Activated naive CD4-positive, alpha-beta T cell treated with anti-CD3 and anti-CD28 coated beads, Interleukin-2, amount 50 U/mL, for 16 hours (primary cell): ENCODE data around the gene DHX57.
"Not testable (repeated sequence)": the region's sequence is repeated elsewhere in the genome, so short reads cannot be mapped to it uniquely, and the experiment has no call there.

Experiments
- DNase-seq: peaks from one replicate; pipeline ENCODE4 v3.0.0-alpha.2; 2020

Gene DHX57

DNA sequence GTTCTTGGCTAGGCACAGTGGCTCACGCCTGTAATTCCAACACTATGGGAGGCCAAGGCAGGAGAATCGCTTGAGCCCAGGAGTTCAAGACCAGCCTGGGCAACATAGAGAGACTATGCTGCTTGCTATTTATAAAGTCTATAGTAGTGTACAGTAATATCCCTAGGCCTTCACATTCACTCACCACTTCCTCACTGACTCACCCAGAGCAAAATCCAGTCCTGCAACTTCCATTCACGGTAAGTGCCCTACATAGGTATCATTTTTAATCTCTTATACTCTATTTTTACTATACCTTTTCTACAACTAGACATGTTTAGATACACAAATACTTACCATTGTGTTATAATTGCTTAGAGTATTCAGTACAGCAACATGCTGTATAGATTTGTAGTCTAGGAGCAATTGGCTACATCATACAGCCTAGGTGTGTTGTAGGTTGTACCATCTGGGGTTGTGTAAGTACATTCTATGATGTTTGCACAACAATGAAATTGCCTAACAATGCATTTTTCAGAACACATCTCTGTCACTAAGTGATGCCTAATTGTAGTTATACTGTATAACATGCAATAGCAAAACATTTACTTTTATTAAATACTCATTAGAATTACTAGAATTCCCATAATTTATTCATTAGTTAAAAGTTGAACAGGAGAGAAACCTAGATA, 8.8 kb downstream of the DHX57 start:
- DNase-seq = no peak

DNA sequence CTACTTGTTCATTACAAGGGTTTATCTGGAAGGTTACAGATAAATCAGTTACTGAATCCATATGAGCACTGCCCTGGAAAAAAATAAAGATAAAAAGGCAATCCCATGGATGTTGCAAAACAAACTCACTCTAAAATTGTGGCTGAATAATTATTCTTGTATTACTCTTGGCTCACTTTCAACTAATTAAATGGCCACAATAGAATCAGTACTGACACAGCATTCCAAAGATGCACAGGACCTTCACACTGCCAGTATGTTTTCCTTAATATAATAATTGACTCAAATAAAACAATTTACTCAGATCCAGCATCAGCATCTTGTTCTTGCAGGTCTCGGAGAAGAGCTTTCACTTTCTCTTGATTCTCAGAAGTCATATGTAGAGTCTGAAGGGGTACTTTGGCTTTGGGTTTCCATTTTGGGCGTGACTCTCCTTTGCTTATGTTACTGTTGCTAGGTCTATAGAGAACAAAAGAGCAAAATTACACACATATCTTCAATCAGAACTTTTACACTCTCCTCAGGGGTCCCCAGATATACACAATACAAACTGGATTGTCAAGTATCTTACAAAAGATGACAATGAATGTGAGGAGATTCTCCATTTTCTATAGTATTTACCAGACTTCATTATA, 12.6 kb downstream of the DHX57 start:
- DNase-seq = no peak

DNA sequence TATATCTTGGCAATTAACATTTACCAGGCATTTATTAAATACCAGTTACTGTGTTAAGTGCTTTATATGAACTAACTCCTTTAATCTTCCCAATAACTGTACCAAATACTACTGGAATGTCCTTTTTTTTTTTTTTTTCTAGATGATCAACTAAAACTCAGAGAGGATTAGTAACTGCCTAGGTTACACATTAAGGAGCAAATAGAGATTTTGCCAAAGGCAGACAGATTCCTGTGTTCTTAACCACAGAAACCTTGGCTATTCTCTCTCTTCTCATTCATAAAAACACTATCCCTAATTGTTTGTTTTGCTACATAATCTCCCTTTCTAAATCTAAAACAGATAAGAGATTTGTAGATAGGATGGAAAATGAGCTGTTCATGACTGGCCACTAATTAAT, 13.3 kb downstream of the DHX57 start:
- no peak for DNase-seq

DNA sequence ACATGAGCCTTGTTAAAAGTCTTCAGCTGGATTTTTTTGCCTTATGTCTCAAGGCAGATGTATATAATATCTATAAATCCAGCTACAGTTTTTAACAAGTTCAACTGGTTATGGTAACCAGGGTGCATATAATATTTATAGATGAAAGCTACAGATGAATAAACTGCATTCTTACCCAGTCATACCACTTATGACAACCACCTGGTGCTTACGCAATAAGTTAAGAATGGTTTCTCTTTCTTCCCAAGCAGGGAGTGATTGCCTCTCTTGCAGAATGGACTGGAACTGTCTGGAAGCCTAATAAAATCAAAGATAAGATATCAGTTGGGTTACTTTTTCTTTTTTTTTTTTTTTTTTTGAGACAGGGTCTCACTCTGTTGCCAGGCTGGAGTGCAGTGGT, 19.6 kb downstream of the DHX57 start:
- no peak for DNase-seq

DNA sequence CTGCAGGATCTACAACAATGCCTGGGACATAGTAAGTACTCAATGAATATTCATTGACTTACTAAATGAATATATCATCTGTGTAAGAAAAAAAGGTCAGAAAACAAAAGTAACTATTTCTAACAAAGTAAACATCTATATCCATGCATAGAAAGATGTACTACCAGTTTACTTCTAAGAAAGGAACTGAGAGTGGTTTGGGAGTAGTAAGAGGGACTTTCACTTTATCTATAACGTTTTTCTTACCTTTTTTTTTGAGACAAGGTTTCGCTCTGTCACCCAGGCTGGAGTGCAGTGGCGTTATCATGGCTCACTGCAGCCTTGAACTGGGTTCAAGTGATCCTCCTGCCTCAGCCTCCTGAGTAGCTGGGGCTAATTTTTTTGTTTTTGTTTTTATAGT, 25.7 kb downstream of the DHX57 start:
- DNase-seq = no peak

DNA sequence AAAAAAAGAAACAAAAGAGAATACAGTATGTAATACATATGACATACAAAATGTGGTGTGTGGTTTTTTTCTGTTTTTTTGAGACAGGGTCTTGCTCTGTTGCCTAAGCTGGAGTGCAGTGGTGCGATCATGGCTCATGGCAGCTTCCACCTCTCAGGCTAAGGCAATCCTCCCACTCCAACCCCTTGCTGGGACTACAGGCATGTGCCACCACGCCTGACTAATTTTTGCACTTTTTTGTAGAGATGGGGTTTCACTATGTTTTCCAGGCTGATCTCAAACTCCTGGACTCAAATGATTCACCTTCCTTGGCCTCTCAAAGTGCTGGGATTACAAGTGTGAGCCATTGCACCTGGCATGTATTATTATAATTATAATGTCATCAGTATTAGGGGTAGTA, 38.9 kb downstream of the DHX57 start:
- DNase-seq = no peak

DNA sequence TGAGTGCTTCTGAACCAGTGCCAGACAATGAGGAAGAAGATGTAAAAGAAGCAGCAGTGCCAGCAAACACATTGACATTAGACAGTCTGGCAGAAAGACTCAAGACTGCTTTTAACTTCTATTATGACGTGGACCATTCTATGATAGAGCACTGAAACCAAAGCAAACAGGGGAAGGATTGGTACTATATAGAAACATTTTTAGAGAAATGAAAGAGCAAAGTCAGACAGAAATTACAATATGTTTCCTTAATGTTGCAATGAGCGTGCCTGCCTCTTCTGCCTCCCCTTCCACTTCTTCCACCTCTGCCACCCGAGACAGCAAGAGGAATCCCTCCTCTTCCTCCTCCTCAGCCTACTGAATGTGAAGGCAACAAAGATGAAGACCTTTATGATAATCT, 39.7 kb downstream of the DHX57 start:
- DNase-seq = no peak

DNA sequence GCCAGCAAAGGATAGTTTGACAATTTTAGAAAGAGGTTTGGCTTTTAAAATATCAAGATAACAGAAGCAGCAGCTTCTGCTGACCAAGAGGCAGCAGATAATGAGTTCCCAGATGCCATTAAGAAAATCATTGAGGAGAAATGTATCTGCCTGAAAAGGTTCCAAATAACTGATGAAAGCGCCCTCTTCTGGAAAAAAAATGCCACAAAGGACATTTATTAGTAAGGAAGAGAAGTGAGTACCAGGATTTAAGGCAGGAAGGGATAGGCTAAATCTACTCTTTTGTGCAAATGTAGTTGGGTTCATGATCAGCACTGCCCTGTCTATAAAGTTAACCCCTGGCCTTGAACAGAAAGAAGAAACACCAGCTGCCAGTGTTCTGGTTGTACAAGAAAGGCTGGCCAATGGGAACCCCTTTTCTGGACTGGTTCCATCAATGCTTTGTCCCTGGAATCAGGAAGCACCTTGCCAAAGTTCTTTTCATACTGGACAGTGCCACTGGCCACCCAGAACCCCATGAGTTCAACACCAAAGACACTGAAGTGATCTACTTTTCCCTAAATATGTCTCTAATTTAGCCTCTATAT, 40.6 kb downstream of the DHX57 start:
- DNase-seq = no peak

DNA sequence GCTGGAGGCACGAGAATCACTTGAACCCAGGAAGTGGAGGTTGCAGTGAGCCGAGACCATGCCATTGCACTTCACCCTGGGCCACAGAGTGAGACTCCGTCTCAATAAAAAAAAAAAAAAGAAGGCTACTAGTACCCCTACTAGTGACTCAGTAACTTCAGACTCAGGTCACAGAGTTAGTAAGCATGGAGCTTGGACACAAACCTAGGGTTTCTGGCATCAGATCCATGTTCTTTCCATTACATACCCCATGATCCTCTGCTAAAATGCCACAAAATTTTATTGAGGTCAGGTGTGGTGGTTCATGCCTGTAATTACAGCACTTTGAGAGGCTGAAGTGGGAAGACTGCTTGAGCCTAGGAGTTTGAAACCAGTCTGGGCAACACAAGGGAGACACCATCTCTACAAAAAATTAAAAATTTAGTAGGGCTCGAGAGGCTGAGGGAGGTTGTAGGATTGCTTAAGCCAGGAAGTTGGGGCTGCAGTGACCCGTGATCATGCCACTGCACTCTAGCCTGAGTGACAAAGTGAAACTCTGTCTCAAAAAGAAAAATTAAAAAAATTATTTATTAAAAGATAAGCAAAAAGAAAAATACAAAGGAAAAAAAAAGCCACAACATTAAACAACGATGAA, 45.1 kb downstream of the DHX57 start:
- DNase-seq = no peak

DNA sequence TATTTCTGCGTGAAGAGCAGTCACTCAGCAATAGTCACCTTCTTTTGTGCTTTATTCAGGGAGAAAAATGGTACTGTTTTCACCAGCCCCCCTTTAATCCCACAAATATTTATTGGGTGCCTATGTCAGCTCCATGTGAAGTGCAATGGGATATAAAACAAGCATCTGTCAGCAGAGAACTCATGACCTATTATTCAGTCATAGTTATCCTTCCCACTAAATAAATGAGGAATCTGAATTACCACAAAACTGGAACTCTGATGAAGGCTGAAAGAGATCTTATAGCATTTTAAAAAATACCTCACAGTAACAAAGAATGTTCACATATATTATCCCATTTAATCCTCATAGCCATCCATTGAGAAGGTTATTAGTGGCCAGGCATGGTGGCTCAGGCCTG, 45.8 kb downstream of the DHX57 start:
- no peak for DNase-seq

DNA sequence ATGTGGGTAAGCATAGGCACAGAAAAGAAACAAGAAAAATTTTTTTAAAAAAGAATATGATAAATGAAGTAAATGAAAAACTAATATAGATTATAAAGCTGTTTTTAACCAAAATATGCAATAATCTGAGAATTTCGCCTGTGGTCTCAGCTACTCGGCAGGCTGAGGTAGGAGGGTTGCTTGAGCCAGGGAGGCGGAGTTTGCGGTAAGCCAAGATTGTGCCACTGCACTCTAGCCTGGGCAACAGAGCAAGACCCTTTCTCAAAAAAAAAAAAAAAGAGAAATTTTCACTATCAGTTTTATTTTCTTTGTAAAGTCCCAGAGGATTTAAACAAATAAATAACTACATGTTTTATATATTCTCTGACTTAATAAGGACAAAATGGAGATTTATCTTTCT, 47.3 kb downstream of the DHX57 start:
- no peak for DNase-seq

DNA sequence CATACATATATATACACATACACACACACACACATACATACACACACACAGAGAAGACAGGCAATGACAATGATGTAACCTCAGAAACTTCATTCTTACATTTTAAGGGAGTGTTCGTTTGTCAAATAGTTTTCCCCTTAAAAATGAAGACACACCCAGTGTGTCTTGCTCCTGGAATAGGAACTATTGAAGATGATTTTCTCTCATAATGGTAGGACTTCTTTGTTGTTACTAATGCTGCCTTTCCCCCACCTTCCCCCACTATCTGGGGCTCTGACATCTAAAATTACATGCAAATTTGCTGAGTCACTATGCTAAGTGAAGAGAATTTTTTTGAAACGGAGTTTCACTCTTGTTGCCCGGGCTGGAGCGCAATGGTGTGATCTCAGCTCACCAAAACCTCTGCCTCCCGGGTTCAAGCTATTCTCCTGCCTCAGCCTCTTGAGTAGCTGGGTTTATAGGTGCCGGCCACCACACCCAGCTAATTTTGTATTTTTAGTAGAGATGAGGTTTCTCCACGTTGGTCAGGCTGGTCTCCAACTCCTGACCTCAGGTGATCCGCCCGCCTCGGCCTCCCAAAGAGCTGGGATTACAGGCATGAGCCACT, 48.1 kb downstream of the DHX57 start:
- DNase-seq = not testable (repeated sequence)

DNA sequence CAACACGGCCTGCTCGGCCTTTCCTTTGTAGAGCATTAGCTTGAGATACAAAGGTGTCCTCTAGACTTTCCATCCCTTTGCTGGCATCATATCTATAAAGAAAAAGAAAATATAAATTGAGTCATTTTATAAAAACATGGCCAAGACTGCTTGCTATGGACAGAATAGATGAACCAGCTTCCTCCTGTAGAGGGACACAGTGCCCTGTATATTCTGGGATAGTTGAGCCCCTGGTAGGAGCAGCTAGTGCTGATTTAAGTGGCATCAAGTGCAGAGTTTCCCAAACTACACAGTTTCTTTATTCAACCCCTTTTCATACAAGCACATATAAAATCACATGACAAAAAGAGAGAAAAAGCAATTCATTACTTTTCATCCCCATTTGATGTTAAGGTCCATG, 49.8 kb downstream of the DHX57 start:
- DNase-seq = no peak

DNA sequence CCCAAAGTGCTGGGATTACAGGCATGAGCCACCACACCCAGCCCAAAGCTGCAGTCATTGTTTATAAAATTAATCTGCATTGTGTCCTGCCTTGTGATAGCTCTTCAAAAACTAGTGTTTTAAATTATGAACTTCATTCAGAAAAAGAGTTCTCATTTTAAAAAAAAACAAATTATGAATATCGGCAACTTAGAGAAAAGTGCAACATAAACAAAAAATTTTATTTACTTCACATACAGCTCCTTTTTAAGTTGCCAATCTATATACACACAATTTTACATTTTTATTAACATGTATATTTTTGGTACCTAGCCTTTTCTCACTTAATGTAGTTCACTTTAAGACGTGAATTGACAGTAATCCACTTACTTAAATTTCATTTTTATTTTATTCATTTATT, 50.8 kb downstream of the DHX57 start:
- DNase-seq = no peak

DNA sequence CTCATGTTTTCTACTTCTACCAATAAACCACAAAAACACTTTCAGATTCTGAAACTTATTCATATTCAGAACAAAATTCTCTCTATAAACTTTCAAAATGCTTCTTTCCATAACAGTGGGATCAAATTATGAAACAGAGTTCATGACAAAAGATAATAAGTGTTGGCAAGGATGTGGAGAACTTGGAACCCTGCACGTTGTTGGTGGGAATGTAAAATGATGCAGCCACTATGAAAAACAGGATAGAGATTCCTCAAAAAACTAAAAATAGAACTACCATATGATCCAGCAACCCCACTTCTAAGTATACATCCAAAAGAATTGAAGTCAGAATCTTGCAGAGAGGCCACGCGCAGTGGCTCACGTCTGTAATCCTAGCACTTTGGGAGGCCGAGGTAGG, 52.3 kb downstream of the DHX57 start:
- DNase-seq = no peak

DNA sequence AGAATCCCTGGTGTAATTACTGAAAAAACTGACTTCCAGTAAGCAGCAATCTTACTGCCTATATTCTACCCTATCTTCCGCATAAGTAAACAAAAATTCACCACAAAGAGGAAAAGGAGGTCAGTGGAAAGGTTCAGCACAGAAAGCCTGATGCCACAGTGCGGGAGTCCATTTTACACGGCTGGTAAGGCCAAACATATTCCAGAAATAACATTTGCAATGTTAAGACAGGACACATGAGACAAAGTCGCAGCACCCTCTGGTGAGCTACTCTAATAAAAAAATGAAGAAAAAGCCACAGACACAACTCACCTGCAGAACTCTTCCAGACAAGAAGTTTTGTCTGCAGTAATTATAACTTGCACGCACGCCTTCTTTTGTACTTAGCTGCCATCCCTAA, 57.2 kb downstream of the DHX57 start:
- no peak for DNase-seq

DNA sequence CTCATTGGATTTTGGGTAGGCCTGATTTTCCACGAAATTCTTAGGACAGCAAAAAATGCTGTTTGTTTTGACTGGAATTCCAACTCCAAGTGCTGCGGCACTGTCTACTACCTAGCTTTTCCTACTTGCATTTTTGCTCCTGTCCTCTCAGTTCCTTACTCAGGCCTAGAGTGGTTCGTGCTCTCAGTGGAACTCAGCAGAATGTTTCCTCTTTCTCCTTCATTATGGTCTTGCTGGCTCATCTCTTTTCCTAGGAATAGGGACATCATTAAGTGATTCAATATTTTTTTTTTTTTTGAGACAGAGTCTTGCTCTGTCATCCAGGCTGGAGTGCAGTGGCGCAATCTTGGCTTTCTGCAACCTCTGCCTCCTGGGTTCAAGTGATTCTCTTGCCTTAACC, 59.8 kb downstream of the DHX57 start:
- no peak for DNase-seq

DNA sequence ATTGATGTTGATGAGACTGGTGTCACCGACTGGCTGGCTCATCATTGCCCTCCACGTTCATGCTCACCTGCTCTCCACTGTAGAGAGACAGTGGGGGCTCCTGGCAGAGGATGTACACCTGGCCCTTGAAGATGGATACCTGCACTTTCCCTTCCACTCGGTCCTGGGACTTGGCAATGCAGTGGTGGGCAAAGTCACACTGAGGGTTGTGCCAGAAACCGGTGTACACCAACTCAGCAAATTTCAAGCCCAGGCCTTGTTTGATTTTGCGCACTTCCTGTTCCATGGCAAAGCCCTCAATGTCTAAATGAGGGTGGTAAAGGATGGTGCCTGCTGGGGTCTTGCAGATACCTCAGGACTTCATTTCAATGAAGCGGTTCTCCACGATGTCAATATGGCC, 65.2 kb downstream of the DHX57 start:
- no peak for DNase-seq

DNA sequence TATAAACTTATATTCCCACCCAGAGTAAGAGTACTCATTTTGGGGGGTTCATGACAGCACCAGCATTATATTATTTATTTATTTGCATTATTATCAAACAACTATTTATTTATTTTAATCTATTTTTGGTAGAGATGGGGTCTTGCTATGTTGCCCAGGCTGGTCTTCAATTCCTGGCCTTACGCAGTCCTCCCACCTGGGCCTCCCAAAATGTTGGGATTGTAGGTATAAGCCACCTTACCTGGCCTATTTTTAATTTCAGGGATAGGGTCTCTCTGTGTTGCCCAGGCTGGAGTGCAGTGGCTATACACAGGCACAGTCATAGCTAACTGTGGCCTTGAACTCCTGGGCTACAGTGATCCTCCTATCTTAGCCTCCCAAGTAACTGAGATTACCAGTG, 67.1 kb downstream of the DHX57 start:
- DNase-seq = no peak

DNA sequence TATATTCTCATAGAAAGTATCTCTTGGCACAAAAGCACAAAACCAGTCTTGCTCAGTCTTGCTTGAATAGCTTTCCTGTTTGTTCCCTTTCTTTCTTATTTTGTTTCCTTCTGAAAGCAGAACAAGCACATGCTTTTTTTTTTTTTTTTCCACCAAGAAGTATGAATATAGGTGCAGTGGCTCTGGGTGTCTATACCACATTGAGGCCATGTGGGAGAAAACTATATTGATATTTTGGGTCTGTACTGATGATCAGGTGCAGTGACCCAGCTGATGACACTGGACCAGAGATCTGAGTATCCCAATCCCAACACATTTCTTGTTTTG, 69.0 kb downstream of the DHX57 start:
- no peak for DNase-seq

DNA sequence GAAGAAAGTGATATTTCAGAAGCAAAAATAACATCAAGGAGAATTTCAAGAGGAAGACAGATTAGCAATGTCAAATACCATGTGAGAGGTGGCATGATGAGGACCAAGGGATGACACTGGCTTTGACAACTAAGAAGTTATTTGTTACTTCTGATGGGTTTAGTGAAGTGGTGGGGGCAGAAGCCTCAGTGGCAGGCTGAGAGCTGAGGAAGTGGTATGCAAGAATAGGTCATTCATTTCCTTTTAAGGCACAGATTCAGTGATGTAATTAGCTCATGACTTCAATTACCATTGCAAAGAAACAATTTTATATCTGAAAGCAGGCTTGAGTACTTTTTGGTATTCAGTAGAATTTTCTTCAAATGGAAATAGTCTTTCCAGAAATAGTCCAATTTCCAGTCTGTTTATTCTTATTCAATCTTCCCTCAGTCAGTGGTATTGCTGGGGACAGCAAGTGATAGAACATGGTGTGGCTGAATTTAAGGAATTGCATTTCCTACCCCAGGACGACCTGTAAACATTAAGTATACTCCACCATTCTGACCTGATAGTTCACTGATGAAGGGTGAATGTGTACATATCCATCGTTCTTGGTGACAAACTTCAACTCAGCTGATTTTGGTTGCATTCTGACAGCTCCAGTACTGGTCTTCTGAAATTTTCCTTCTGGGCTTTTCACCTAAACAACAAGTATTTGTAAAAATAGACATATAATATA, 69.6 kb downstream of the DHX57 start:
- DNase-seq = no peak

DNA sequence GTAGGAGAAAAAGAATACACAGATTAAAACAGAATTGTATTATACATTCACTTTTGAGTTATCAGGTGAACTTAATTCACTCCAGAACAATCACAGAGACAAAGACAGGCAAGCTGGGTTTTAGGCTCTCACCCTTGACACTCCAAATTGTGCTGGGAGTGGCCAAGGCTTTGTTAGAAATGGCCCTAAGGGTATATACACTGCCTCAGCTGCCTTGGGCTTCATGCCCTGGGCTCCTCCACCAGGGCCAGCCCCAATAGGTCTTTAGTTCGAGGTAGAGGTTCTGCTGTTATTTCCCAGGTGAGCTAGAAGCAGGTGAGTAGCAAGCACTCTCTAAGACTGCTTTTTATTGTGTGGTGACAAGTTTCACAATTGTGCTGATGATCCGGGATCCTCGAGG, 77.8 kb downstream of the DHX57 start:
- no peak for DNase-seq

DNA sequence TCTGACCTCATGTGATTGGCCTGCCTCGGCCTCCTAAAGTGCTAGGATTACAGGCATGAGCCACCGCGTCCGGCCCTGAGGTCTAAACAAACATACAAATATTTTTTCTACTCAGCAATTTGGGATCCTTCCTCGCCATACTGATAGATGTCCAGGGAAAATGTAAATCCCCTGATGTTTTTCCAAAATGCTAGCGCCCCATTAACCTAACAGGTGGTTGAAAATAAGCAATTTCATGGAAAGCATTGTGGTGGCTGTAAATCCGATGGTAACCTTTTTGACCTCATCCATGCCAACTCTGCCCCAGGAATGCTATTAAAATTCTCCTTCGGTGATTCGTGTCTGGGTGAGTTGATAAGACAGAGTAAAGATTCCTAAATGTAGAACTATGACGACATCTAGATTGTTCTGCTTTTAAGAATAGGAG, 78.5 kb downstream of the DHX57 start:
- DNase-seq = no peak
